ENCODE data around the gene ZBTB21.

- TF ChIP-seq CTCF (IDR thresholded peaks at IDR 0.05) (no peak), EP300 (IDR thresholded peaks at IDR 0.05) (no peak), POLR2A (IDR thresholded peaks at IDR 0.05; ENCODE audit: low read depth) (no peak)
These were observed 22.9 kb downstream of the ZBTB21 start for GRCh38 chr21:41987310-41987709.

Data from esophagus muscularis mucosa (tissue), 4 donors.